LNCaP clone FGC (cell line): ENCODE results near the gene EHBP1.

Source experiments
- DNase-seq: peaks from one replicate; pipeline ENCODE4 v3.0.0-alpha.2; 2011; ENCODE audit warnings: low read depth
- H3K4me3 ChIP-seq: 2 replicates; pipeline ENCODE4 v1.5.1; 2011; ENCODE audit warnings: mild to moderate bottlenecking, low read depth, low read length, control low read depth
- TF ChIP-seq, protein P1 (sequence below): IDR thresholded peaks from 2 replicates; pipeline ENCODE4 v1.5.1; 2012; ENCODE audit warnings: mild to moderate bottlenecking; ENCODE audit not compliant: control insufficient read depth, insufficient read depth; ENCODE audit errors: extremely low read depth

EHBP1 gene

GRCh38 chr2:62675062-62675461 is 30.5 kb upstream of the EHBP1 start:
- H3K4me3 ChIP-seq: no peak overlapping the region
- DNase-seq: no peak
- TF ChIP-seq, protein P1, sequence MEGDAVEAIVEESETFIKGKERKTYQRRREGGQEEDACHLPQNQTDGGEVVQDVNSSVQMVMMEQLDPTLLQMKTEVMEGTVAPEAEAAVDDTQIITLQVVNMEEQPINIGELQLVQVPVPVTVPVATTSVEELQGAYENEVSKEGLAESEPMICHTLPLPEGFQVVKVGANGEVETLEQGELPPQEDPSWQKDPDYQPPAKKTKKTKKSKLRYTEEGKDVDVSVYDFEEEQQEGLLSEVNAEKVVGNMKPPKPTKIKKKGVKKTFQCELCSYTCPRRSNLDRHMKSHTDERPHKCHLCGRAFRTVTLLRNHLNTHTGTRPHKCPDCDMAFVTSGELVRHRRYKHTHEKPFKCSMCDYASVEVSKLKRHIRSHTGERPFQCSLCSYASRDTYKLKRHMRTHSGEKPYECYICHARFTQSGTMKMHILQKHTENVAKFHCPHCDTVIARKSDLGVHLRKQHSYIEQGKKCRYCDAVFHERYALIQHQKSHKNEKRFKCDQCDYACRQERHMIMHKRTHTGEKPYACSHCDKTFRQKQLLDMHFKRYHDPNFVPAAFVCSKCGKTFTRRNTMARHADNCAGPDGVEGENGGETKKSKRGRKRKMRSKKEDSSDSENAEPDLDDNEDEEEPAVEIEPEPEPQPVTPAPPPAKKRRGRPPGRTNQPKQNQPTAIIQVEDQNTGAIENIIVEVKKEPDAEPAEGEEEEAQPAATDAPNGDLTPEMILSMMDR: no peak

- DNase-seq: no peak
- TF ChIP-seq, protein P1: no peak
- no peak overlapping the region for H3K4me3 ChIP-seq
Measured at GRCh38 chr2:62685256-62685655, 20.3 kb upstream of the EHBP1 start.

GRCh38 chr2:62686012-62686685 is 19.4 kb upstream of the EHBP1 start:
- DNase-seq: no peak
- TF ChIP-seq, protein P1: no peak
- H3K4me3 ChIP-seq: no peak overlapping the region

GRCh38 chr2:62687636-62688035 is 17.9 kb upstream of the EHBP1 start:
- DNase-seq: no peak
- H3K4me3 ChIP-seq: no peak overlapping the region
- TF ChIP-seq, protein P1: no peak

DNA sequence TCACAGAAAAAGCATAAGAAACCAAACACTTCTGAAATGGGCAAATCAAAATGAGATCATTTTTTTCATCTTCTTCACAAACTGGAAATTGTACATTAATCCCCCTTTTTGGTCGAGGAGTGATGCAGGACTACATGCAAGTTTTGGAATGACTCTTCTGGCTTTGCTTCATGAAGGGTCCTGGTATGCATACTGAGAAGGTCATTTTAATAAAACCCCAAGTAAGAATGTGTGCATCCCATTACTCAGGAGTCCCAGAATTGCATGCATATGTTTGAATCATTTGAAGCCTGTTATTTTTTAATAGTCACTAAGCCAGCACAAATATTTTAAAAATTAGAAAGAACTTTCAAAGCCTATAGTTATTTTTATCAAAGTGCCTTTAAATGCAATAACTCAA is 16.7 kb upstream of the EHBP1 start:
- no peak for DNase-seq
- H3K4me3 ChIP-seq: no peak overlapping the region
- TF ChIP-seq, protein P1: no peak

DNA sequence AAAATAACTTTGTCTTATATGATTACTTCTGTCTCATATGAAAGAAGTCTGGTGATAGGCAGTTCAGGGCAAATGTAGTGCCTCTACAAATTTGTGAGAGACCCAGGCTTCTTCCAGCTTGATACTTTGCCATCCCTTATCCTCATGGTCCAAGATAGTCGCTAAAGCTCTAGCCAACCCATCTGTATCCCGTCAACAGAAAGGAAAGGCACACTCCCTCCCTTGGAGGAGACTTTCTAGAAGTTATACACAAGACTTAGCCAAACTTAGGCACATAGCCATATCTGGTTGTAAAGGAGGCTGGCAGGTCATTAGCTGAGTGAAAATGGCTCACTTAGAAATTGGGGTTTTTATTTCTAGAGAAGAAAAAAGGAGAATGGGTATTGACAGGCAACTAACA is 14.3 kb upstream of the EHBP1 start:
- no peak overlapping the region for H3K4me3 ChIP-seq
- TF ChIP-seq, protein P1: no peak
- DNase-seq: no peak

DNA sequence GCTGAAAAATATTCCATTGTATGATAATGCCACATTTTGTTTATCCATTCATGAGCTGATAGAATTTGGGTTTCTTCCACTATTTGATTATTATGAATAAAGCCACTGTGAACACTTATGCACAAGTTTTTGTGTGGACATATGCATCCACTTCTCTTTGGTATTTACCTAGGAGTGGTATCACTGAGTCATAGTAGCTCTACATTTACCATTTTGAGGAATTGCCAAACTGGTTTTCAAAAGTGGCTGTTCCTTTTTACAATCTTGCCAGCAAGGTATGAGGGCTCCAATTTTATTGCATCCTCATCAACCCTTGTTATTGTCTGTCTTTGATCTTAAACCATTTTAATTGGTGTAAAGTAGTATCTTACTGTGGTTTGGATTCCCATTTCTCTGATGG is 13.3 kb upstream of the EHBP1 start:
- TF ChIP-seq, protein P1: no peak
- DNase-seq: no peak
- no peak overlapping the region for H3K4me3 ChIP-seq
